Gastroesophageal sphincter (tissue), 4 donors: ENCODE results near the gene PPARA. TPM values are rescaled to one million over a fixed set of nuclear protein-coding genes. Genes with fewer than 3 reads are reported as not detected.

ENCODE experiments used
- ATAC-seq: fragments of 150-250 bp; one replicate; pipeline ENCODE4 v1.9.1; 2016; ENCODE audit warnings: mild to moderate bottlenecking, moderate library complexity
- H3K27ac ChIP-seq, 4 donors: fragments of 200-600 bp; sonication (generic) in 3 of 4; 1 replicate in 3 of 4; 2 replicates in 1 of 4; pipeline ENCODE4 v1.5.1; 2016 to 2019
- H3K27me3 ChIP-seq: fragments of 200-600 bp; sonication (generic); one replicate; pipeline ENCODE4 v1.5.1; 2019
- H3K36me3 ChIP-seq, 2 donors: fragments of 200-600 bp; sonication (generic); one replicate each; pipeline ENCODE4 v1.5.1; 2019; ENCODE audit warnings: control low read depth in 1 of 2
- H3K4me1 ChIP-seq, 3 donors: fragments of 200-600 bp; sonication (generic); 1 replicate in 2 of 3; 2 replicates in 1 of 3; pipeline ENCODE4 v1.5.1; 2016 to 2019; ENCODE audit warnings: control low read depth in 2 of 3
- H3K4me3 ChIP-seq, 2 donors: fragments of 200-600 bp; sonication (generic); one replicate each; pipeline ENCODE4 v1.5.1; 2019; ENCODE audit warnings: mild to moderate bottlenecking in 1 of 2, moderate library complexity in 1 of 2
- H3K9me3 ChIP-seq, 3 donors: fragments of 200-600 bp; sonication (generic); one replicate each; pipeline ENCODE4 v1.5.1; 2017 to 2019; ENCODE audit warnings: control low read depth in 2 of 3
- EP300 ChIP-seq: sonication (generic); formaldehyde crosslinking; IDR thresholded peaks from one replicate; pipeline ENCODE4 v1.6.1; 2017; ENCODE audit warnings: antibody characterized with exemption, mild to moderate bottlenecking
- POLR2A ChIP-seq, 2 donors: fragments of 450-650 bp; IDR thresholded peaks; one replicate each; pipeline ENCODE4 v1.6.1; 2017; ENCODE audit warnings: antibody characterized with exemption in 2 of 2, mild to moderate bottlenecking in 2 of 2, moderate library complexity in 1 of 2
- POLR2AphosphoS5 ChIP-seq: sonication (generic); formaldehyde crosslinking; IDR thresholded peaks from one replicate; pipeline ENCODE4 v1.6.1; 2017; ENCODE audit warnings: antibody characterized with exemption
- WGBS, 2 donors: methylation state at CpG; one replicate each; pipeline ENCODE4 v1.1.5; 2018; ENCODE audit warnings: low coverage in 1 of 2; 5-methylcytosine and 5-hydroxymethylcytosine counted together
- total RNA-seq, 4 donors: library from RNA; depleted of rRNA; stranded (reverse); fragments of >200 nt; gene quantifications; one replicate each; pipeline ENCODE4 v1.1.0, GENCODE V29; 2016
- TF ChIP-seq, protein P1 (sequence below), 4 experiments: fragments of 200-600 bp in 2 of 4; fragments of 450-650 bp in 2 of 4; sonication (generic) in 1 of 4; IDR thresholded peaks; one replicate each; pipeline ENCODE4 v1.5.1; 2017 to 2019; ENCODE audit warnings: antibody characterized with exemption in 4 of 4, mild to moderate bottlenecking in 2 of 4, moderate library complexity in 2 of 4

The PPARA gene
- total RNA-seq, 4 donors from 2014 or later = 19.5 to 28.5 (median 26.9) TPM

DNA sequence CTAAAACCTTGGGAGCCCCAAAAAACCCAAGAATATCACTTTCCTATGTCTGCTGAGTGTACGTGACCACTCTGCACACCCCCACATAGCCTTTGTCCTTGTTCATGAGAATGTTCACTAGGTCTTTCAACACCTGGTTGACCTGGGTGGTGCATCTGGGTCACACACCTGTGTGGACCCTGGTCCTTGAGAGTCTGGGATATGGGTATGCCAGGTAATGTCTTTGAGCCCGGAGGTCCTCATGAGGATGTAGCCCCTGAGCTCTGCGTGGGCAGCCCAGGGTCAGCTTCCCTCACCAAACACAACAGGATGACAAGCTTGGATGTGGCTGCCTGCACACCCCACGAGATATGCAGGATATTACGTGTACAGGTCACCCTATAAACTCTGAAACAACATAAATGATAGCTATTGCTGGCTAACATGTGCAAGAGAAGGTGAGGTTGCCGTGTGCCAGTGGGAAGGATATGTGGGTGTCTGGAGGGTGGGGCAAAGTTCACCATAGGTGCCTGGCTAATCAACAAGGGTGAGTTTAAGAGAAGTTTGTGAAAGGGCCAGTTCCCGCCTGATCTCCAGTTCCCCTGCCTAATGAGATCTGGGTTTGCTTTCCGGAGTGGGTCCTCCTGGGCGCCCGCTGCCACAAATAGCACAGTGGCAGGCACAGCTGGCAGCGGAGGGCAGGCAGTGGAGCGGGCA is 1.4 kb upstream of the PPARA start:
- TF ChIP-seq POLR2A (IDR thresholded peaks at IDR 0.05) (no peak), EP300 (no peak), POLR2AphosphoS5 (no peak)
- TF ChIP-seq, protein P1, sequence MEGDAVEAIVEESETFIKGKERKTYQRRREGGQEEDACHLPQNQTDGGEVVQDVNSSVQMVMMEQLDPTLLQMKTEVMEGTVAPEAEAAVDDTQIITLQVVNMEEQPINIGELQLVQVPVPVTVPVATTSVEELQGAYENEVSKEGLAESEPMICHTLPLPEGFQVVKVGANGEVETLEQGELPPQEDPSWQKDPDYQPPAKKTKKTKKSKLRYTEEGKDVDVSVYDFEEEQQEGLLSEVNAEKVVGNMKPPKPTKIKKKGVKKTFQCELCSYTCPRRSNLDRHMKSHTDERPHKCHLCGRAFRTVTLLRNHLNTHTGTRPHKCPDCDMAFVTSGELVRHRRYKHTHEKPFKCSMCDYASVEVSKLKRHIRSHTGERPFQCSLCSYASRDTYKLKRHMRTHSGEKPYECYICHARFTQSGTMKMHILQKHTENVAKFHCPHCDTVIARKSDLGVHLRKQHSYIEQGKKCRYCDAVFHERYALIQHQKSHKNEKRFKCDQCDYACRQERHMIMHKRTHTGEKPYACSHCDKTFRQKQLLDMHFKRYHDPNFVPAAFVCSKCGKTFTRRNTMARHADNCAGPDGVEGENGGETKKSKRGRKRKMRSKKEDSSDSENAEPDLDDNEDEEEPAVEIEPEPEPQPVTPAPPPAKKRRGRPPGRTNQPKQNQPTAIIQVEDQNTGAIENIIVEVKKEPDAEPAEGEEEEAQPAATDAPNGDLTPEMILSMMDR (IDR thresholded peaks at IDR 0.05) = no peak
- 25 to 70% methylated on average over 5 of the region's 12 CpGs for WGBS, 2 donors
- ATAC-seq = no peak

DNA sequence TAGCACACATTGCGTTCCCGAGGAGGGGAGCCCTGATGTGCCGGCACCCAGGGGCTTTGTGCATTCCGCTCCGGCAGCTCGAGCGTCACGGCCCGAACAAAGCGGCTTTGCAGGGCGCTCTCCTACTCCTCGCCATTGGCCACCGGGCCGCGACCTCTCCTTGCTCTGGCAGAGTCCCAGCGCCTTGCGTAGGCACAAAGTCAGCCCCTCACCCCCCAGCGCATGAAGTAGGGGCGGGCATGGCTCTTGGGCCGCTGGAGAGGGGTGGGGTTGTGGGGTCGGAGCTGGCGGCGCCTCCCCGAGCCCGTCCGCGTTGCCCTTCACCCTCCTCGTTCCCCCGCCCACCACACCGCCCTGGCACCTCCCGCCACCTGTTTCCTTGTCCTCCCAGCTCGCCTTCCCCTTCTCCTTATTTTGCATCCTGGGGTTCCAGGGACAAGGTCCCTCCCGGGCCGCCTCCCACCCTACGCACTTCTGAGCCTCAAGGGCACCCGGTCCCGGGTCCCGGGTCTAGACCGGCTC is 753 bp upstream of the PPARA start:
- Histone ChIP-seq H3K9me3 (no peaks in the 10 kb centered on the region), H3K27ac (peak overlapping the region; percentile 80 to 97 (median 84)), H3K4me3 (peak overlapping the region; percentile 87 to 97), H3K27me3 (no peaks in the 10 kb centered on the region), H3K4me1 (peaks cover 0 to 45% (median 21%) of the 10 kb centered on the region in 3 donors), H3K36me3 (peaks cover 0 to 18% of the 10 kb centered on the region in 2 donors)
- 0% methylated on average over 1 of the region's 39 CpGs; no CpG with 5 or more reads in 1 of the 2 donors for WGBS, 2 donors
- peak; percentile 29 for TF ChIP-seq POLR2AphosphoS5
- peak; percentile 34 for TF ChIP-seq EP300
- TF ChIP-seq, protein P1 (IDR thresholded peaks at IDR 0.05) = no peak
- no peak for TF ChIP-seq POLR2A (IDR thresholded peaks at IDR 0.05)
- peak; percentile 46 for ATAC-seq

More for the DNA sequence above, 1.4 kb upstream of the PPARA start:
- Histone ChIP-seq H3K27ac (peak overlapping the region; percentile 80 to 97 (median 84)), H3K4me3 (peak overlapping the region; percentile 87 to 97), H3K36me3 (peaks cover 0 to 12% of the 10 kb centered on the region in 2 donors), H3K4me1 (peaks cover 0 to 41% (median 21%) of the 10 kb centered on the region in 3 donors), H3K27me3 (no peaks in the 10 kb centered on the region), H3K9me3 (no peaks in the 10 kb centered on the region)

DNA sequence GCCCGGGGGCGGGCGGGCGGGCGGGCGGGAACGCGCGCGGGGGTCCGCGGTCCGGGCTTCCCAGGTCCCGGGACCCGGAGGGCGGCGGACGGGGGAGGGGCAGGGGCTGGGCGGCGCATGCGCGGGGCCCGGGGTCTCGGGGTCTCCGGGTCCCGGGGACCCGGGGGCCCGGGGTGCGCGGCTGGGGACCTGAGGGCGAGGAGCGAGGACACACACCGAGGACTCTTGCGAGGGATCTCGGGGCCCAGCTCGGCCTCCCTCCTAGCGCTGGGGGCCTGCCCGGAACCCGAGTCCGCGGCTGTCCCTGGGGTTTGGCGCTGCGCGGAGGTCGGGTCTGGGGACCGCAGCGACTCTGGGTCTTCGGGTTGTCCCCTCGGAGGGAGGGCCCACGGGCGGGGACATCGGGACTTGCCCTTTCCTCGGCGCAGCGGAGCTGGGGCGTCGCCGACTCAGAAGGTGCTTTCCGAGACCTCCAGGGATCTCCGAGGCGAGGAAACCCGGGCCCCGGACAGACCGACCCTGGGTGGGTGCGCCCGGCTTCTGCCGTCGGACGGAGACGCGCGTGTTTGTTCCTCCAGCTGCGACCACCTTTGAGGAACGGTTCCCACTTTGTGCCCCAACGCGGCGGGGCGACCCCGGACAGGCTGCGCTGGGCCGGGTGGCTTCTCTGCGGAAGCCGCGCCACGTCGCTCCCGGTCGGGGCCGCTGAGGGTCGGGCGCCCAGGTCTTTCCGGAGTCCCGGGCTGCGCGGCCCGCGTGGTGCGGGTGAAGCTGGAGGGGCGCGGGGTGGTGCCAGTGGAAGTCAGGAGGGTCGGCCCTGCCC is 540 bp downstream of the PPARA start:
- Histone ChIP-seq H3K4me1 (peaks cover 0 to 48% (median 21%) of the 10 kb centered on the region in 3 donors), H3K4me3 (peak overlapping the region; percentile 74 to 97), H3K27me3 (no peaks in the 10 kb centered on the region), H3K36me3 (peaks cover 0 to 19% of the 10 kb centered on the region in 2 donors), H3K27ac (peak overlapping the region; percentile 15 to 97 (median 85)), H3K9me3 (no peaks in the 10 kb centered on the region)
- peak; percentile 6 for ATAC-seq
- TF ChIP-seq, protein P1 (IDR thresholded peaks at IDR 0.05) = peak in 1 of 4 experiments; percentile 6
- TF ChIP-seq POLR2A (IDR thresholded peaks at IDR 0.05) (peak in 1 of 2 donors; percentile 13), POLR2AphosphoS5 (no peak)
- WGBS, 2 donors = no CpG with 5 or more reads among the region's 101 CpGs

DNA sequence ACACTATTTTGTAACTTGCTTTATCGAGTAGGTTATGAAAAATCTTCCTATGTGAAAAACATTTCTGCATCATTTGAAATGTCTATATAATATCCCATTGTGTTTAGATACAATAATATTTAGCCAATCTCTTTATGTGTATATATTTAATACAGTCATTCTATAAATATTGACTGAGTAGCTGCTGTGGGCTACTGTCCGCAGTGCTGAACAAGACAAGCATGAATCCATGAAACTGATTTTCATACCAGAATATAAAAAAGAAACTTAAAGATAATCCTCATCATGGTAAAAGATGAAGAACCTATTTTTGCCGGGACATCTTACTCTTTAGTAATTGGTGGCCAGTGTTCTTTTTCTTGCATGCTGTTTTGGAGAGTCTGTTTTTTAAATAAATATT is 3.6 kb downstream of the PPARA start:
- Histone ChIP-seq H3K4me3 (no peak overlapping the region), H3K27me3 (no peaks in the 10 kb centered on the region), H3K4me1 (peaks cover 0 to 48% (median 18%) of the 10 kb centered on the region in 3 donors), H3K27ac (no peak overlapping the region), H3K36me3 (peaks cover 0 to 31% of the 10 kb centered on the region in 2 donors), H3K9me3 (no peaks in the 10 kb centered on the region)
- 88% methylated on average over 3 of the region's 3 CpGs for WGBS, 2 donors
- no peak for ATAC-seq
- TF ChIP-seq POLR2A (IDR thresholded peaks at IDR 0.05) (no peak), EP300 (no peak), POLR2AphosphoS5 (no peak)
- TF ChIP-seq, protein P1 (IDR thresholded peaks at IDR 0.05) = no peak
